ENCODE data around the gene MYOG.

GRCh38 chr1:203096566-203096965, 10.8 kb upstream of the MYOG start:
- TF ChIP-seq CTCF (IDR thresholded peaks at IDR 0.05) (no peak), EZH2 (IDR thresholded peaks at IDR 0.05; ENCODE audit: borderline replicate concordance, insufficient read depth, low read depth, low read length, poor library complexity, severe bottlenecking) (no peak)
